ENCODE measurements around the gene MYLK.

Gene MYLK

DNA sequence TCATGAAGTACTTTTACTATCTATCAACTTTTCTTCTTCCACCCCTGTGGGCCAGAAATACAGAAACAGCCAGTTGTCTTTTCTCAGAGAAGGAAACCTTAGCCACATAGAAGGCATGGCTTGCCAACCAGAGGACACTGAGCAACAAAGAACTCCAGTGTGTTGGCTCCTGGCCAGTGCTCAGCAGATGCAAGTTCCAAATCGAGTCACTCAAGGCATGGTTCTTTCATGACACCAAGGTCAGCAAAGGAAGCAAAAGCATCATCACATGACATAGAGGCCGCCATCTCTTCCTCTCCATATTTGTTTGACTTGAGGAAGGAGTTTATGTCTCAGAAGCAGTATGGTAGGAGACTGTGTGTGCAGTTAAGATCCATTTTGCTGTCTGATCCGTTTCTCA lies 92.2 kb downstream of the MYLK start:
- no peak for DNase-seq

- DNase-seq = no peak
These were observed 92.7 kb downstream of the MYLK start for GRCh38 chr3:123791417-123791816.

DNA sequence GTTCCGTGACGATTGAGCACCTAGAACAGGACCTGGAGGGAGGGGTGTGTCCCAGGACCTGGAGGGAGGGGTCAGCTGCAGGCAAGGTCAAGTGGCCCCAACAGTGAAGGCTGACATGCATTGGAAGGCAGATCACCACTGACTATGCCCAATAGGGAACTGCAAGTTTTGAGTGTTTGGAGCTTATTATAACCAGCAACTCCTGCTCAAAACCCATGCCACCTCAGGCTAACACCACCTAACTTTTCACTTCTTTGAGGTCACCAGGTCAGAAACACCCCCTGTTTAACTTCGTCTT lies 93.1 kb downstream of the MYLK start:
- DNase-seq = no peak

- no peak for DNase-seq
These were observed 93.7 kb downstream of the MYLK start for GRCh38 chr3:123790254-123791072.

- no peak for DNase-seq
These were observed 94.4 kb downstream of the MYLK start for GRCh38 chr3:123789760-123790159.

- no peak for DNase-seq
These were observed 95.0 kb downstream of the MYLK start for GRCh38 chr3:123789160-123789559.

- DNase-seq = no peak
These were observed 95.4 kb downstream of the MYLK start for GRCh38 chr3:123788710-123789109.

- DNase-seq = no peak
These were observed 97.0 kb downstream of the MYLK start for GRCh38 chr3:123787133-123787532.

GRCh38 chr3:123785602-123786001 lies 98.5 kb downstream of the MYLK start:
- no peak for DNase-seq

- DNase-seq = no peak
These were observed 100.3 kb downstream of the MYLK start for GRCh38 chr3:123783811-123784210.

GRCh38 chr3:123783050-123783689 lies 101.0 kb downstream of the MYLK start:
- no peak for DNase-seq

GRCh38 chr3:123782488-123782887 lies 101.6 kb downstream of the MYLK start:
- DNase-seq = no peak

- no peak for DNase-seq
These were observed 102.4 kb downstream of the MYLK start for GRCh38 chr3:123781571-123782275.

DNA sequence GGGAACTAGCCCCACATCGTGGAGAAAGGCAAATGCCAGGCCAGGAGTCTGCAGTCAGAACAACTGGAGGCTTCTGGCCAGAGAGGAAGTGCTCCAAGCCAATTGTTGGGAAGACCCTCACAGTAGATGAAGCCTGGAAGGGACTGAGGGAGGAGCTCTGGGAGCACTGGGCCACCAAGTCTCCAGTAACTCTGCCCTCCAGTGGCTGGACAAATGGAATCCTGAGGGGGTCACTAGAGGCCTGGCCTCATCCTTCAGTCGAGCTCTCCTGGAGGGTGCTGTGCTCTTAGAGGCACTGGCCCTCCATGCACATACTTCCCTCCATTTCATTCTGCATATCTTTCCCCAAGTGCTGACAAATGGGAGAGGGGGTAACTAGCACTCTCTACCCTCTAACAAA lies 103.0 kb downstream of the MYLK start:
- DNase-seq = no peak

DNA sequence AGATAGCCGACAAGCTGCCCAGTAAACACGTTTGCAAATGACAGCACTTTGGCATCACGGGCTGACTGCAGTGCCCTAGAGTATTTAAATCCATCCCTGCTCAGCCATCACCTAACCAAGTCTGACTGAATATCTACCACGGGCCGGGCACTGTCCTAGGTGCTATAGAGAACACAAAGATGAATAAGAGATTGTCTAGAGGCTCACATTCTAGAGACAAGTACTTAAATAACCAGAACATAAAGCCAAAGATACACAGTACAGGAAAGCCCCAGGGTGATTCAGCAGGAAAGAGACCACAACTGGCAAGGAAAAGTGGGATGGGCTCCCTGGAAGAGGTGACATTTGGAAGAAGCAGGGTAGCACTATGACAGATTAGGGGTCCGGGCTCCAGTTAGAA lies 103.5 kb downstream of the MYLK start:
- DNase-seq = no peak

- DNase-seq = no peak
These were observed 104.4 kb downstream of the MYLK start for GRCh38 chr3:123779655-123780231.

GRCh38 chr3:123778991-123779622 lies 105.0 kb downstream of the MYLK start:
- no peak for DNase-seq

DNA sequence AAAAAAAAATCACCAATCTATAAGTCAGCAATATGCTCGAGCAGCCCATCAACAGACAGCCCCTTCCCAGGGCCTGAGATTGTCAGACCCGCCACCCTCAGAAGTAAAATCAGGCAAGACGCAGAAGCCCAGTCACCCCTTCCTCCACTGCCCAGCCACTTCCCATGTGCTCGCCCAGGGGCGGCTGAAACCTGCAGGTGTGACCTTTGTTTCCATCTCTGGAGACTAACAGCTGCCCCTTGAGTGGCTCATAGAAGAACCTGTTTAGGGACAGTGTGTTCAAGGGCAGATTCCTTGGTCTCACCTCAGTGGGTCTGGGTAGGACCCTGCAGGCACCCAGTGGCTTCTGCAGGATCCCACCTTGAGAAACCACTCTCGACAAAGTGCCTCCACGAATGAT lies 105.6 kb downstream of the MYLK start:
- DNase-seq = no peak

DNA sequence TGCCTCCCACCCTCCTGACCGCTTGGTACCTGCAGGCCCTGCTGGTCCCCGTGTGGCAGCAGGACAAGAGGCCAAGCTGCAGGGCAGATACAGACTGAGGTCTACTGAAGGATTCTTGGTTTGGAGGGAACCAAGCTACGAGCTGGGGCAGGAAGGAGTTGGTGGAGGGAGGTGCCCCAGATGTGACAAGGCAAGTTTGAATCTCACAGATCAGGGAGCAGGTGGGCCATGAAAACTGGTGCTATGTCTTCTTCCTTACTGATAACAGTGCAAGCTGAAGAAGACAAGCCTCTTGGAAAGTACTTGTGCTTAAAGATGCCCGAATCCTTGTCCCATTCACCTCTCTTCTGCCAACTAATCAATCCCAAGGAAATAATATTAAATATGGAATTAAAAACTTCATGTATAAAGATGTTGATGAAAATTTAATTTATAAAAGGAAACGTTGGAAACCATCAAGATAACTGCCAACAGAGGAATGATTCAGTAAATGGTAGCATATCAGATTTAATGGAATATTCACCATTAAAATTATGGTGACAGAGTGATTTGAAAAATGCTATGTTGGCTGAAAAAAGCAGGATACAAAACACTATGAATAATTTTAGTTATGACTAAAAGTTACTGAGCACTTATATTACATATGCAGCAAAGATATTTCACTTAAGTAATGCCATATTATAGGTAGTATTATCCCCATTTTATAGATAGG lies 107.9 kb downstream of the MYLK start:
- no peak for DNase-seq

GRCh38 chr3:123774474-123774873 lies 109.7 kb downstream of the MYLK start:
- no peak for DNase-seq

- DNase-seq = no peak
These were observed 110.3 kb downstream of the MYLK start for GRCh38 chr3:123773681-123774431.

GRCh38 chr3:123769356-123769743 lies 114.8 kb downstream of the MYLK start:
- DNase-seq = no peak

Data from CD4-positive, alpha-beta T cell treated with Interleukin-15 for 1 hour (primary cell).